Stromal cell of bone marrow (primary cell): ENCODE data around the gene FUT6.
A peak's percentile ranks its signal among the peaks of the same experiment; 100 is the strongest.
"Not testable (repeated sequence)": the region's sequence is repeated elsewhere in the genome, so short reads cannot be mapped to it uniquely, and the experiment has no call there.

Experiments
- DNase-seq: peaks from one replicate; pipeline ENCODE4 v3.0.0-alpha.2; 2012; ENCODE audit warnings: low read depth

FUT6 gene

DNA sequence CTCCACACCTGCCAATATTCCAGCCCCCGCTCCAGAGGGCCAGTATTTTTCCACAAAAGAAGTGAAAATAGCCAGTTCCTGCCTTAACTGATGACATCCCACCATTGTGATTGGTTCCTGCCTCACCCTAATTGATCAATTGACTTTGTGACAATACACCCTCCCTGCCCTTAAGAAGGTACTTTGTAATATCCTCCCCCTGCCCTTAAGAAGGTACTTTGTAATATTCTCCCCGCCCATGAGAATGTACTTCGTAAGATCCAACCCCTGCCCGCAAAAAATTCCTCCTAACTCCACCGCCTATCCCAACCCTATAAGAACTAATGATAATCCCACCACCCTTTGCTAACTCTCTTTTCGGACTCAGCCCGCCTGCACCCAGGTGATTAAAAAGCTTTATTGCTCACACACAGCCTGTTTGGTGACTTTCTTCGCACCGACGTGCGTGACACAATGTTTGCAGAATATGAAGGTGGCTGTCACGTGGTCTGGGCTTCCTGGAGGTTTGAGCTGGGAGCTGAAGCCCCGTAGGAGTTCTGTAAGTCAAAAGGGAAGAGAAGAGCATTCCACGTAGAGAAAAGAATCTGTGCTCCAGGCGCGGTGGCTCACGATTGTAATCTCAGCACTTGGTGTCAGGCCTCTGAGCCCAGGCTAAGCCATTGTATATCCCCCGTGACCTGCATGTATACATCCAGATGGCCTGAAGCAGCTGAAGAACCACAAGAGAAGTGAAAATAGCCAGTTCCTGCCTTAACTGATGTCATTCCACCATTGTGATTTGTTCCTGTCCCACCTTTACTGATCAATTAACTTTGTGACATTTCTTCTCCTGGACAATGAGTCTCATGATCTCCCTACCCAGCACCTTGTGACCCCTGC is 17.9 kb upstream of the FUT6 start:
- no peak for DNase-seq

DNA sequence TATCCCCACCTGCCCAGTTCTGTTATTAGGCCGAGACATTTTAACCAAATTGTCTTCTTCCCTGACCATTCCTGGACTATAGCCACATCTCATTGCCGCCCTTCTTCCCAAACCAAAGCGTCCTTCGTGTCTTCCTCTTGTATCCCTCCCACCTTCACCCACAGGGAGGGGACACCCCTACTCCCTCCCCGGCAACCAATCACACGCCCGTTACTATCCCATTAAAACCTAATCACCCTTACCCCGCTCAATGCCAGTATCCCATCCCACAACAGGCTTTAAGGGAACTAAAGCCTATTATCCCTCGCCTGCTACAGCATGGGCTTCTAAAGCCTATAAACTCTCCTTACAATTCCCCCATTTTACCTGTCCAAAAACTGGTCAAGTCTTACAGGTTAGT is 15.6 kb upstream of the FUT6 start:
- not testable (repeated sequence) for DNase-seq

DNA sequence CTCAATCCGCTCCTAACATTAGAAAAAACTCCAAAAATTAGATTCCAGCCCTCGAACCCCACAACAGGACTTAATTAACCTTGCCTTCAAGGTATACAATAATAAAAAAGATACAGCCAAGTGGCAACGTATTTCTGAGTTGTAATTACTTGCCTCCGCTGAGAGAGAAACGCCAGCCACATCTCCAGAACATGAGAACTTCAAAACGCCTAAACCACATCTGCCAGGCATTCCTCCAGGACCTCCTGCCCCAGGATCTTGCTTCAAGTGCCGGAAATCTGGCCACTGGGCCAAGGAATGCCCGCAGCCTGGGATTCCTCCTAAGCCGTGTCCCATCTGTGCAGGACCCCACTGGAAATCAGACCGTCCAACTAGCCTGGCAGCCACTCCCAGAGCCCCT is 14.6 kb upstream of the FUT6 start:
- peak; percentile 2 for DNase-seq

DNA sequence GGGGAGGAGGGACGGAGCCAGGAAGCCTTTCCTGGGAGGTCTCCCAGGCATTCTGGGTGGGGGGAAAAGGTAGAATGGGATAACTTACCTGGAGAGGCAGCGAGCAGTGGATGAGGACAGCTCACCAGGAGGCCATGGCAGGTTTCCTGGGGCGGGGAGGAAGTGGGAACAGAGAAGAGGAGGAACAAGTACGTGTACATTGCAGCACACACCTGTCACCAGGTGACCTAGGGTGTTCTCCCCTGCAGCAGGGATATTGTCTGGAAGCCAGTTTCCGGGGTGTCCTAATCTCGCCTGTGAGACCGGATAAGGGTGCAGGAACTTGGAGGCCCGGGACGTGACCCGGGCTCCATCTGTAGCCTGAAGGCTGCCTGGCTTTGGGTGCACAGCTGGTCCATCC is 11.8 kb upstream of the FUT6 start, which contains the start of gene FUT3:
TSS of gene FUT3 (minus strand) at position 148 of the 400 bp plus-strand sequence.
- DNase-seq = no peak

DNA sequence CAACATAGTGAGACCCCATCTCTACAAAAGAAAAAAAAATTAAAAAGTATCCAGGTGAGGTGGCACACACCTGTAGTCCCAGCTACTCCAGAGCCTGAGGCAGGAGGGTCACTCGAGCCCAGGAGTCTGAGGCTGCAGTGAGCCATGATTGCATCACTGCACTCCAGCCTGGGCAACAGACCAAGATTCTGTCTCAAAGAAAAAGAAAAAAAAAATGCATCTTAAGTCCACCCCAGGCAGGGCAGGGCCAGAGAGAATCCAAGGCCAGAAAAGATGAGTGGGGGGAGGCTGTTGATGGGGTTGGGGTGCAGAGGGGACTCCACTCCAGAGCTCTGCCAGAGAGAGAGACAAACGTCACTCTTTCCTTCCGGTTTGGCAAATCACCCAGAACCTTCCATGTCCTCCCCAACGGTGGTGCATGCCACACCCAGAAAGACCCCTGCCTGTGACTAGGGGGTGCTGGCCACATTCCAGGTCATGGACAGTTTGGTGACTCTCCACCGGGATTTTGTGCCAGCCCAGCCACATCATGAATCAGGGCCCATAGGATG is 11.3 kb upstream of the FUT6 start:
- DNase-seq = peak; percentile 47

DNA sequence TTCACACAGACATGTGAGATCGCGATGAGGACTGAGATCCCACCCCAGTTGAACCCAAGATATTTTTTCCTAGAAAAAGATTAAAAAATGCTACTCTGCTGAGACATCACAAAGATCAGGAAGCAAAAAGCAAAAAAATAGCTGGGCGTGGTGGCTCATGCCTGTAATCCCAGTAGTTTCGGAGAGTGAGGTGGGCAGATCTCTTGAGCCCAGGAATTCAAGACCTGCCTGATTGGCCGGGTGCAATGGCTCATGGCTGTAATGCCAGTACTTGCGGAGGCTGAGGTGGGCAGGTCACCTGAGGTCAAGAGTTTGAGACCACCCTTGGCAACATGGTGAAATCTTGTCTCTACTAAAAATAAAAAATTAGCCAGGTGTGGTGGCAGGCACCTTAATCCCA is 10.7 kb upstream of the FUT6 start:
- no peak for DNase-seq

DNA sequence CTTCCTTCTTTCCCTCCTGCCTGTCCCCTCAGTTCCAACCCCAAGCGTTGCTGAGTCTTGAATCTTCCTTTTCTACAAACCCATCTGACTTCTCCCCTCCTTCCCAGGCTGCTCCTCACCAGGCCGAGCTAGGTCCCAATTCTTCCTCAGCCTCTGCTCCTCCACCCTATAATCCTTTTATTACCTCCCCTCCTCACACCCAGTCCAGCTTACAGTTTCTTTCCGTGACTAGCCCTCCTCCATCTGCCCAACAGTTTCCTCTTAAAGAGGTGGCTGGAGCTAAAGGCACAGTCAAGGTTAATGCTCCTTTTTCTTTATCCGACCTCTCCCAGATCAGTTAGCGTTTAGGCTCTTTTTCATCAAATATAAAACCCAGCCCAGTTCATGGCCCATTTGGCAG is 9.1 kb upstream of the FUT6 start:
- DNase-seq = not testable (repeated sequence)

DNA sequence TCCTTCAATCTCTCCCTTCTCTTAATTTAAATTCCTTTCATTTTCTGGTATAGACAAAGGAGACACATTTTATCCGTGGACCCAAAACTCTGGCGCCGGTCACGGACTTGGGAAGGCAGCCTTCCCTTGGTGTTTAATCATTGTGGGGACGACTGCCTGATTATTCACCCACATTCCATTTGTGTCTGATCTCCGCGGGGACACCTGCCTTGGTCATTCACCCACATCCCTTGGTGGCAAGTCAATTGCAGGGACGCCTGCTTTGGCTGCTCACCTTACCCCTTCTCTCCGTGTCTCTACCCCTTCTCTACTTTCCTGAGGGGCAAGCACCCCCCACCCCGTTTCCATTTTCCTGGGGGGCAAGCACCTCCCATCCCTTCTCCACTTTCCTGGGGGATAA is 8.3 kb upstream of the FUT6 start:
- DNase-seq = not testable (repeated sequence)

DNA sequence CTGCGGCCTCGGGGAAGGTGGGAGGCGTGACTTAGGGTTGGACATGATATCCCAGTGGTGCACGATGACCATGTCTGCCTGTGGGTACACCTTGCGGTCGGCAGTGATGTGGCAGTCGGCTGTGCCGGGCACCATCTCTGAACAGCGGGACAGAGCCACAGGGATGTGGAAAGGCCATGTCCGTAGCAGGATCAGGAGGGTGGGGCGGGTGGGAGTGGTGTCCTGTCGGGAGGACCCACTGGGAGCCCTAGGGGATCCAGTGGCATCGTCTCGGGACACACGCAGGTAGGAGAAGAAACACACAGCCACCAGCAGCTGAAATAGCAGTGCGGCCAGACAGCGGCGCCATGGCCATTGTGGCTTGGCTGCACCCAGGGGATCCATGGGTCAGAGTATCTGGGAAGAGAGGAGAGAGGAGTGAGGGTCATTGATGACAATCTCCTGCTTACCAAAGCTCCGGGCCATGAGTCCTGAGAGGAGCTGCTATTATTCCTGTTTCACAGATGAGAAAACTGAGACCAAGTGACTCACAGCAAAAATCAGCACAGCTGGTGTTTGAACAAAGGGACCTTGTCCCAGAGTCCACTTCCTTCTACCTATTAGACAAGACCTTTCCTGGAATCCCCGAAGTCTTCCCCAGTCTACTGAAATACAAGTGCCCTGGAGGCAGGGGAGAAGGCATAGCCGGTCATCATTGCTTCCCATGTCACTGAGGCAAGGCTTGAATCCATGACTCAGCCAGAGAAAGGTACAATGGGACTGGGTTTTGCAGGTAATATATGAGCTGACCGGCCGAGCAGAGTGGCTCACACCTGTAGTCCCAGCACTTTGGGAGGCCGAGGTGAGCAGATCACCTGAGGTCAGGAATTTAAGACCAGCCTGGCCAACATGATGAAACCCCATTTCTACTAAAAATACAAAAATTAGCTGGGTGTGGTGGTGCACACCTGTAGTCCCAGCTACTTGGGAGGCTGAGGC is 5.2 kb upstream of the FUT6 start:
- DNase-seq = no peak

DNA sequence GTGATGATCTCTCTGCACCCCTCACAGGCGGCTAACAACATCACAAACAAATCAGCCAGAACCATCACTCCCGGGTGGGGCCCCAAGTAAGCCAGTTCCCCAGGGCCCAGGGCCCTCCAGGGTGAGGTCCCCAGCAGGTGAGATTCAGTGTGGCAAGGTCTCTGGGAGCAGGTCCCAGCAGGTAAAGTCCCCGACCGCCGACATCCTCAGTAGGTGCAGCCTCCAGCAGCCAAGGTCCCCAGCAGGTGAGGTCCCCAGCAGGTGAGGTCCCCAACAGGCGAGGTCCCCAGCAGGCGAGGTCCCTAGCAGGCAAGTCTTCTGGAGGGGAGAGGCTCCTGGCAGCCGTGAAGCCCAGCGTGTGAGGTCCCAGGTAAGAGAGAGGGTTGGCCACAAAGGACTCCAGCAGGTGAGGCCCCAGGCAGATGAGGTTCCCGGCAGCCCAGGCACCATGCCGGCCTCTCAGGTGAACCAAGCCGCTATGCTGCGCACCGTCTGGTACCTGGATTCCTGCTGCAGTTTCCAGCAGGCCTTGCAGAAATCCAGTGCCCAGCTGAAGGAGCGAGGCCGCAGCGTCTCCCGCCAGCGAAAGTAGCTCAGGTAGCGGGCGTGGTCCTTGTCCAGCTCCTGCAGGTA is 3.9 kb upstream of the FUT6 start:
- no peak for DNase-seq

DNA sequence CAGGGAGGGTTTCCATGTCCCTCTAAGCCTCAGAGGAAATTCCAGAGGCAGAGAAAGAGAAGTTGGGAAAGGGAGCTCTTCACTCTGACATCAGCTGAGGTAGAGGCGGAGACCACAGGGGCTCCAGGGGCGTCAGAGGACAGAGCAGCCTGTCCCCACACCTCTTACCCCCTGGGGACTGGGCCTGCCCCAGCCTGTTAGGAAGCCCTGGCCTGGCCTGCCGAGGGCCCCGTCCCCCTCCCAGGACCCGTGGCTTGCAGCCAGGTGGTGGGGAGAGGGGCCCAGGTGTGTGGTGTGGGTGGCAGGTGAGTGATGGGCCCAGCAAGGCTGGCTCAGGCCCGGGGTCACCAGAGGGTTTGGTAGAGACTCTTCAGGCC is 2.2 kb upstream of the FUT6 start:
- not testable (repeated sequence) for DNase-seq

DNA sequence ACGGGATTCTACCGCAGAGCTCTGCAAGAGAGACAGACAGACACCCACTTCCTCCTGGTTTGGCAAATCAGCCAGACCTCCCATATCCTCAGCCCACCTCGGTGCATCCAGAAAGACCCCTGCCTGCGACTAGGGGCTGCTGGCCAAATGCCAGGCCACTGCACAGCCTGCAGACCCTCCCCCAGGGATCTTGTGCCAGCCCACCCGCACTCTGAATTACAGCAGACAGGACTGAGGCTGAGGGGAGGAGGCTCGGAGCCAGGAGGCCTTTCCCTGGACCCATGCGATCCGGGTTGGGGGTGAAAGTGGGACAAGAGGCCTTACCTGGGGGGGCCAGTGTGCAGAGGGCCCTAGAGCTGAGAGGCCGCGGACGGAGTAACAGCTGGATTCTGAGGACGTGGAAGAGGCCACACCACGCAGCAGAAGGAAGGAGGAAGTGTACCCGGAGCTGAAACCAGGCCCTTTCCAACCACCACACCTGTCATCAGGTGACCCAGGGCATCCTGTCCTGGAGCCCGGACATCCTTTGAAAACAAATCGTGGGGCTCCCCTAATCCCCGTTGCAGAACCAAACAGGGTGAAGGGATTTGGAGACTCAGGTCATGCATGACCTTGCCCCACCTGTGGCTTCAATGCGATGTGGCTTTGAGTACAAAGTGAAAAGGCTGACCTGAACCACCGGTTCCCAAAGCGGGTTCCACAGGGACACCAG is 993 bp downstream of the FUT6 start:
- no peak for DNase-seq

DNA sequence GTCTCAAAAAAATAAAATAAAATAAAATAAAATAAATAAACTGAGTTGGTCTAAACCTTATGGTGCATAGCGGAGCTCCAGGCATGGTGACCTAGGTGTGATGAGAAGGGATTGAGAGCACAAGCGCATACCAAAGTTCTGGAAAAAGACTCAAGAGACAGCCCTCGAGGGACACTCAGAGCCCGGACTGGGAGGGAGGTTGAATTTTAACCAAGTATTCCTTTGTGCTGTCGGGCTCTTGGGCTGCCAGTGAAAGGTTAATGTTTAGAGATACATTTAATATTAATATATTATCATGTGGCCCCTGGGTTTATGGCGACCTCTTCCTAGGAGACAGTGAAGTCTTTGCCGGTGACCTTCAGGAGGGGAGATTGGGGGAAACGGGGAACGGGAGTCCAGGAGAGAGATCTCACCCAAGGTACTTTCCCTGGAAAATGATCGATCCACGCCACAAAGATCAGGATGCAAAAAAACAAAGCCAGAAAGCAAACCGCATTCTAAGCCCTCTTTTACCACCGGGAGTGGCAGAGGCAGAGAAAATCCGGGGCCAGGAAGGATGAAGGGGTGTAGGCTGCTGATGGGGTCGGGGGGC is 1.6 kb downstream of the FUT6 start:
- no peak for DNase-seq

DNA sequence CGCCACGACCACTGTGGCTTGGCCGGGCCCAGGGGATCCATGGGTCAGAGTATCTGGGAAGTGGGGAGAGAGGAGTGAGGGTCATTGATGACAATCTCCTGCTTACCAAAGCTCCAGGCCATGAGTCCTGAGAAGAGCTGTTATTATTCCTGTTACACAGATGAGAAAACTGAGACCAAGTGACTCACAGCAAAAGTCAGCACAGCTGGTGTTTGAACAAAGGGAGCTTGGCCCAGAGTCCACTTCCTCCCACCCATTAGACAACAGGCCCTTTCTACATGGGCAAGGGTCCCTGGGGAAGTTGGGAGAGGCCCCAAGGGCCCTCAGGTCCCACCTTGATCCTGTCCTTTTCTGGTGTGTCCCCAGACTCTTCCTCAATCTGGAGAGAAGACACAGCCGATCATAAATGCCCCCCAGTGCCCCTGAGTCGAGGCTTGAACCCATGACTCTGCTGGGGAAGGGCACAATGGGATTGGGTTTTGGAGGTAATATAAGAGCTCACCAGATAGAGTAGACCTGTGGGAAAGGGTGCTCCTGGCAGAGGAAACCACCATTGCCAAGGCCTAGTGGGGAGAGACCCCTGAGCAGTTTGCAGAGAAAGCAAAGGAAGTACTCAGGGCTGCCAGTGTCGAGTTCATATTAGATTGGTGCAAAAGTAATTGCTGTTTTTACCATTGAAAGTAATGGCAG is 6.8 kb downstream of the FUT6 start:
- no peak for DNase-seq

DNA sequence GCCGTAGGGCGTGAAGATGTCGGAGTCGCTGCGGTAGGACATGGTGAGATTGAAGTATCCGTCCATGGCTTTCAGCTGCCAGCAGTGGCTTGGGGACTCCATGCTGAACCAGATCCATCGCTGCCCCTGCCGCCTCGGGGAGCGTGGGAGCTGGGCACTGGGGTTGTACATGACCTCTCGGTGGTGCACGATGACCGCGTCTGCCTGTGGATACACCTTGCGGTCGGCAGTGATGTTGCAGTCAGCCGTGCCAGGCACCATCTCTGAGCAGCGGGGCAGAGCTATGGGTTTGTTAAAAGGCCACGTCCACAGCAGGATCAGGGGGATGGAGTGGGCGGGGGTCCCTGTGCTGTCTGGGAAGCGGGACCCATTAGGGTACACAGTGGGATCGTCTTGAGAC is 7.4 kb downstream of the FUT6 start:
- no peak for DNase-seq

DNA sequence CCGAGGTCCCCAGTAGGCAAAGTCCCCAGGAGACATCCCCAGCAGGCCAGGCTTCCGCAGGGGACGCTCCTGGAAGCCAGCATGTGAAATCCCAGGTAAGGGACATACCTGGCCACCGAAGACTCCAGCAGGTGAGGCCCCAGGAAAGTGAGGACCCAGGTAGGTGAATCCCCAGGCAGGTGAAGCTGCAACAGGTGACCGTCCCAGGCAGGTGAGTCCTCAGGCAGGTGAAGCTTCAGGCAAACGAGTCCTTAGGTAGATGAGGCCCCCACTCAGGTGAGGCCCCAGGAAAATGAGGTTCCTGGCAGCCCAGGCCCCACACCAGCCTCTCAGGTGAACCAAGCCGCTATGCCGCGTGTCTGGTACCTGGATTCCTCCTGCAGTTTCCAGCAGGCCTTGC is 8.3 kb downstream of the FUT6 start:
- no peak for DNase-seq

DNA sequence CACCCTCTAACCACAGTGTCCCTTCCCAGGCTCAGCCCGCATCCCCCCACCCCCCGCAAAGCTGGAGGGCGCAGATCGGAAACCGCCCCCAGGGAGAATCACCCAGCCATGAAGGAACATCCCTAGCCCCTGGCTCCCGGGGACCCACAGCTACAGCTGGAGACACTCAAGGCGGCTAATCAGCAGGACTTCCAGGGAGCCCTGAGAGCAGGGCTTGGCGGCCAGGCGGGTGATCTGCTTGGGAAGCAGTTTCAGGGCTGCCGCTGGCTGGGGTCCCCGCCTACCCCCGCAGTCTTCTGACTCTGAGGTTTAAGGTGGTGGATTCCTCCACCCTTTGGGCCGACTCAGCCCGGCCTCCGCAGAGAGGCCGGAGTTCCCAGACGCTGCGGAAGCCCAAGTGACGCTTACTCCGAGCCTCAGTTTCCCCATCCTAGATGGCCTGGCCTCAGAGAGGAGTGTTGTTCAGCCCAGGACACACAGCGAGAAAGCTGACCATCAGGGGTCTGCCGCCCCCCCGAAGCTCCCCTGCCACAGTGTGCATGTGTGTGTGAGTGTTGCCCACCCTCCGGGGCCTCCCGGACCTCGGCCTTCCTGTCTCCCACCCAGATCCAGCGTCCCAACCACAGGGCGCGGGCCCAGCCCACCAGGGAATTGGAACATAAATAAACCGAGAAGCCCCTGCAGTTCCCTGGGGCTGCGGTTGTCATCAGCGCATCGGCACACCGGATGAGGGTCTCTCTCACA is 9.8 kb downstream of the FUT6 start:
- DNase-seq = no peak

DNA sequence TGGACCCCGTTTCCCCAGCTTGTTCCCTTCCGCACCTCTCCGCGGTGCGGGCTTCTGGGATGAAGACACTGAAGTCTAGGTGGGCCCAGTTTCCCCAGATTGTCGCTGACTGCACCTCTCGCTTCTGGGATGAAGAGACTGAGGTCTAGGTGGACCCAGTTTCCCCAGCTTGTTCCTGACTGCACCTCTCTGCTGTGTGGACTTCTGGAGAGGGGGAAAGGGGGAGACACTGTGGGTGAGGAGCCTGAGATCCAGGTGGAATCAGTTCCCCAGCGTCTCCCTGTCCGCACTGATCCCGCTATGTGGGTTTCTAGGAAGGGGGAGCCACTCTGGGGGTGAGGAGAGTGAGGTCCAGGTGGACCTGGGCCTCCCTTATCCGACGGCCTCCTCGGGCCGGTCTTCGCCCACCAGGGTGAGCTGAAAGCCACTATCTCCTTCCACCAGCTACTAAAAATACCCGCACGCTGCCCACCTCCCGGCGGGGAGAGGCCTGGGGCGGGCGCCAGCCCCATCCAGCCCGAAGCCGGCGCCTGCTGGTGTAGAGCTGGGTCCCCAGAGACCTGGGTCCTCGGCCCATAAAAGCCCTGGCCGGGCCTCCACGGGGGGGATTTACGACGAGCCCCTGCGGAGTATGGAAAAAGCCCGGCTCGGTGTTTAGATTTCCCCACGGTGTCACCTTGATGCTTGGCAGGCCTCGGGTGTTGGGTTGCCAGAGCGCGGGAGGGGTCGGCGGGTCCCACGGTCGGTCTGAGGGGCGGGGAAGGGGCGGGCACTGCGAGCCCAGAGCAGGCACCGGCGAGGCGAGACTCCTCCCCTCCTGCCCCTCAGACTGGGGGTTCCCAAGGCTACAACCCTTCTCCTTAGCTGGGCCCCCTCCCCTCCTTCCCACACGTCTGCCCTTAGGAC is 10.6 kb downstream of the FUT6 start:
- DNase-seq = no peak
